GM12892 (cell line): Measurements from ENCODE around the gene IL17RA.

Experiments used
- POLR2A ChIP-seq: IDR thresholded peaks from 2 replicates; pipeline ENCODE4 v1.6.1; 2011; ENCODE audit warnings: low read depth, low read length, control low read depth
- TAF1 ChIP-seq: IDR thresholded peaks from 2 replicates; pipeline ENCODE4 v1.6.1; 2011; ENCODE audit warnings: low read depth, mild to moderate bottlenecking, control low read depth, low read length, borderline replicate concordance

DNA sequence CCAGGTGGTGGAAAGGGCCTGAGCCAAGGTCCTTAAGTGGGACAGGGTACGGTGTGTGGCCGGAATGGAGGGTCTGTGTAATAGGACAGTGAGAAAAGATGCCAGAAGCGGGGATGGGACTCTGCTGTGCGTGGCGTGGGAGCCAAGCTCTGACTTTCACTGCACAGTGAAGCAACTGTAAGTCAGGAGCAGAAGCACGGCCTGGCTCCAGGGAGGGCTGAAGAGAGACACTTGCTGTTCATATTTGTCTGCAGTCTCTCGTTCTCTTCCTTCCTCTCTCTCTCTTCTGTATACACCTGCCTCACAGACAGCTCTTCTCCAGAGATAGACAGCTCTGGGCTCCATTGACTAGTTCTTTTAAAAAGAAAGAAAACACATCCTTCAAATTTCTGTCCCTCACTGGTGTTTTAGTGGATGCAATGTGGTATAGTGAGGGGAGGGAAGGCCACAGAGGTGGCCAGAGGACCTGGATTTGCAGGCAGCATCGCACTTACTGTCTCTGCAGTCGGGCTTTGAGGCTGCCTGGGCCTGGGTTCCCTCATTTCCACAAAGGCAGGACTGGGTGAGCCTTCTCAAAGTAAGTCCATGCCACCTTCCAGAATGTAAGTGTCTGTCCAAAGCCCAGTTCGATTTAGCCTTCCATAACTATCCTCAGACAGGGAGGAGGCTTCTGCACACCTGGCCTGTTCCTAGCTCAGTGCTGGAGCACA is 2.1 kb downstream of the IL17RA start:
- no peak for TF ChIP-seq POLR2A
- no peak for TF ChIP-seq TAF1
